ENCODE data around the gene KRTAP10-6. TPM values are rescaled to one million over a fixed set of nuclear protein-coding genes. Genes with fewer than 3 reads are reported as not detected.

The KRTAP10-6 gene
- total and polyA plus RNA-seq, 2 experiments from 2014 or later: not detected

DNA sequence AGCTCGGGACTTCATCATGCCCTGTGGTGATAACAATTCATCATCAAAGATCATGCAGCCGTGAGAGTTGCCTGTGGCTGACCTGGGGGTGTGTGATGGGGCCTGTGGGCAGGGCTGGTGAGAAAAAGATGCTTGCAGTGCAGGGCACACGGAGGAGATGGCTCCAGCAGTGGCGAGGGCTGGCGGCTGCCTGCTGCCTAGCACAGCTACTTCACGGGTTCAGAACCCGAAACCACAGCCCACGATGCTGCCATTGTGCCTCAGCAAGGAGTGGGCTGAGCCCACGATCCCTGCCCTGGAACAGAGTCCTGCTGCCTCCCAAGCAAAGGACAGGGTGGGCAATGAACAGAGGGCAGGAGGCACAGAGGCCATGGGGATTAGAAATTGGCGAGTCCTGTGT is 34.0 kb upstream of the KRTAP10-6 start:
- Histone ChIP-seq H3K9ac (no peak overlapping the region), H3F3A (ENCODE audit: insufficient read depth) (no peaks in the 10 kb centered on the region), H3K4me3 (no peak overlapping the region), H3K4me2 (ENCODE audit: unreplicated experiment) (no peak overlapping the region), H2AFZ (no peak overlapping the region), H4K20me1 (ENCODE audit: insufficient read depth) (no peaks in the 10 kb centered on the region), H3K36me3 (ENCODE audit: low read depth) (no peaks in the 10 kb centered on the region), H3K79me2 (ENCODE audit: insufficient read depth) (no peaks in the 10 kb centered on the region), H3K9me2 (ENCODE audit: insufficient read depth) (no peaks in the 10 kb centered on the region), H3K9me3 (ENCODE audit: low read depth) (no peaks in the 10 kb centered on the region), H3K4me1 (ENCODE audit: insufficient read depth) (no peaks in the 10 kb centered on the region), H3K27me3 (replicated peaks; ENCODE audit: insufficient read depth) (no peaks in the 10 kb centered on the region), H3K27ac (no peak overlapping the region)
- in situ Hi-C loops (cut with MboI): no loop called here
- no peak for TF ChIP-seq EZH2phosphoT487 (IDR thresholded peaks at IDR 0.05; ENCODE audit: insufficient read depth, low read depth)
- WGBS, 2 experiments (ENCODE audit: low coverage in 1 of 2, low lambda C conversion rate in 2 of 2, missing lambda C conversion rate in 2 of 2): 46 to 52% methylated on average over 10 of the region's 10 CpGs
- DNase-seq: no peak

DNA sequence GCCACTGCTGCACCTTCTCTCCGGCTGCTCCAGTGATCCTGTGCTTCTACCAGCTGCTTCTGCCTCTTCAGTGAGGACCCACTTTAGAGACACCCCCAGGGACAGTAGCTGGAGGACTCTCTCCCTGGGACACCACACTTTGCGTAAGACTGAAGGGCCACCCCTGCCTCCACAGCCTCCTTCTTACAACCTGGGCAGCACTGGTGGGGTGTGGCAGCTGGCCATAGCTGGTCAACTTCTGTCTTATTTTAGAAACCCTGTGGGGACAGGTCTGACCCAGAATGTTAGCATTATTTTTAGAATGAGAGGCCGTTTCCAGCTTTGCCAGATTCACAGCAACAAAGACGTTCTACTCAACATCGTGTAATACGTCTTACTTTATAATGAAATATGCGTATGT is 33.5 kb upstream of the KRTAP10-6 start:
- no peaks in the 10 kb centered on the region for H3K27me3 ChIP-seq (replicated peaks; ENCODE audit: insufficient read depth)
- H3K4me1 ChIP-seq (ENCODE audit: insufficient read depth): no peaks in the 10 kb centered on the region
- TF ChIP-seq EZH2phosphoT487 (IDR thresholded peaks at IDR 0.05; ENCODE audit: insufficient read depth, low read depth): no peak
- no peak for TF ChIP-seq EZH2 (IDR thresholded peaks at IDR 0.05; ENCODE audit: insufficient read depth, poor library complexity, severe bottlenecking)
- no peak overlapping the region for H3K9ac ChIP-seq
- in situ Hi-C loops (cut with MboI): no loop called here
- H3K4me3 ChIP-seq: no peak overlapping the region
- DNase-seq: no peak
- H3K36me3 ChIP-seq (ENCODE audit: low read depth): no peaks in the 10 kb centered on the region
- WGBS, 2 experiments (ENCODE audit: low coverage in 1 of 2, low lambda C conversion rate in 2 of 2, missing lambda C conversion rate in 2 of 2): 64 to 65% methylated on average over 7 of the region's 7 CpGs
- no peak overlapping the region for H2AFZ ChIP-seq
- H3F3A ChIP-seq (ENCODE audit: insufficient read depth): no peaks in the 10 kb centered on the region
- no peaks in the 10 kb centered on the region for H3K9me3 ChIP-seq (ENCODE audit: low read depth)
- H3K27ac ChIP-seq: no peak overlapping the region
- H3K9me2 ChIP-seq (ENCODE audit: insufficient read depth): no peaks in the 10 kb centered on the region
- no peaks in the 10 kb centered on the region for H4K20me1 ChIP-seq (ENCODE audit: insufficient read depth)
- H3K4me2 ChIP-seq (ENCODE audit: unreplicated experiment): no peak overlapping the region
- no peaks in the 10 kb centered on the region for H3K79me2 ChIP-seq (ENCODE audit: insufficient read depth)

GRCh38 chr21:44623575-44623974 is 31.3 kb upstream of the KRTAP10-6 start:
- no peak overlapping the region for H3K27ac ChIP-seq
- in situ Hi-C loops (cut with MboI): no loop called here
- no peaks in the 10 kb centered on the region for H3K79me2 ChIP-seq (ENCODE audit: insufficient read depth)
- H4K20me1 ChIP-seq (ENCODE audit: insufficient read depth): no peaks in the 10 kb centered on the region
- no peaks in the 10 kb centered on the region for H3K9me3 ChIP-seq (ENCODE audit: low read depth)
- no peak for DNase-seq
- no peaks in the 10 kb centered on the region for H3K4me1 ChIP-seq (ENCODE audit: insufficient read depth)
- H3F3A ChIP-seq (ENCODE audit: insufficient read depth): no peaks in the 10 kb centered on the region
- no peaks in the 10 kb centered on the region for H3K9me2 ChIP-seq (ENCODE audit: insufficient read depth)
- H3K4me2 ChIP-seq (ENCODE audit: unreplicated experiment): no peak overlapping the region
- no peak overlapping the region for H3K9ac ChIP-seq
- H3K4me3 ChIP-seq: no peak overlapping the region
- H3K27me3 ChIP-seq (replicated peaks; ENCODE audit: insufficient read depth): no peaks in the 10 kb centered on the region
- no peaks in the 10 kb centered on the region for H3K36me3 ChIP-seq (ENCODE audit: low read depth)
- H2AFZ ChIP-seq: no peak overlapping the region
- no peak for TF ChIP-seq EZH2phosphoT487 (IDR thresholded peaks at IDR 0.05; ENCODE audit: insufficient read depth, low read depth)
- no peak for TF ChIP-seq EZH2 (IDR thresholded peaks at IDR 0.05; ENCODE audit: insufficient read depth, poor library complexity, severe bottlenecking)

DNA sequence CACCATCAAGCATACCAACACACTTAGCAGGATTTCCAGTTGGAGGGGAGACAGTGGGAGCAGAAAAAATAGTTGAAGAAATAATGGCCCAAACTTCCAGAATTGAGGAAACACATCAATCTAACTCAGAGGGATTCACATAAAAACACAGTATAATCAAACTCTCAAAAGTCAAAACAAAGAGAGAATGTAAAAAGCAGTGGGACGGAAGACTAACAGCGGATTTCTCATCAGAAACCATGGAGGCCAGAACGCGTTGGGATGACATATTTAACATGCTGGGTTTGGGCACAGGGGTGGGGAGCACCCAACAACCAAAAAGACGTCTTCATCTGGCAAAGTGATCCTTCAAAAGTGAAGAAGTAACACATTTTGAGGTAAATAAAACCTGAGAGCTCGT is 27.6 kb upstream of the KRTAP10-6 start:
- no peaks in the 10 kb centered on the region; the same call in 1 of the 2 replicates for H3K27me3 ChIP-seq (replicated peaks; ENCODE audit: insufficient read depth)
- H3K4me2 ChIP-seq (ENCODE audit: unreplicated experiment): no peak overlapping the region
- no peak overlapping the region for H3K4me3 ChIP-seq
- no peaks in the 10 kb centered on the region for H4K20me1 ChIP-seq (ENCODE audit: insufficient read depth)
- H3K4me1 ChIP-seq (ENCODE audit: insufficient read depth): no peaks in the 10 kb centered on the region
- WGBS, 2 experiments (ENCODE audit: low coverage in 1 of 2, low lambda C conversion rate in 2 of 2, missing lambda C conversion rate in 2 of 2): 32 to 39% methylated on average over 6 of the region's 6 CpGs
- no peak overlapping the region for H3K27ac ChIP-seq
- H3K9ac ChIP-seq: no peak overlapping the region
- no peaks in the 10 kb centered on the region for H3F3A ChIP-seq (ENCODE audit: insufficient read depth)
- in situ Hi-C loops (cut with MboI): no loop called here
- H3K9me2 ChIP-seq (ENCODE audit: insufficient read depth): no peaks in the 10 kb centered on the region
- TF ChIP-seq EZH2 (IDR thresholded peaks at IDR 0.05; ENCODE audit: insufficient read depth, poor library complexity, severe bottlenecking) (no peak), EZH2phosphoT487 (IDR thresholded peaks at IDR 0.05; ENCODE audit: insufficient read depth, low read depth) (no peak)
- no peak overlapping the region for H2AFZ ChIP-seq
- H3K9me3 ChIP-seq (ENCODE audit: low read depth): no peaks in the 10 kb centered on the region
- no peaks in the 10 kb centered on the region for H3K79me2 ChIP-seq (ENCODE audit: insufficient read depth)
- DNase-seq: no peak
- H3K36me3 ChIP-seq (ENCODE audit: low read depth): no peaks in the 10 kb centered on the region

DNA sequence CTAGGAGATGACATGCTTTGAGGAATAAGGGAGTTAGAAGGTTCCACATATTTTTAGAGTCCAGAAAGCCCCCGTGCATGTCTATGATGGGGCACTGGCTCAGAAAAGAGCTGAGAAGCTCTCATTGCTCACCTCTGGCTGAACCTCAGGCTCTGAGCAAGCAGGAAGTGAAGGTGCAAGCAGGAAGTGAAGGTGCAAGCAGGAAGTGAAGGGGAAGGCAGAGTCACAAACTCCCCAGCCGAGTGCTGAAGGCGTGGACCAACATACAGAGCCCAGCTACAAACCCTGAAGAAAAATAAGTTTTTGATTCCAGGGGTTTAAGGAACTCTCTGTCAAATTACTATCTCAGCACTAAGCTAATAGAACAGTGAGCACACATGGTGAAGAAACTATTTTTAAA is 26.6 kb upstream of the KRTAP10-6 start:
- Histone ChIP-seq H3K4me1 (ENCODE audit: insufficient read depth) (no peaks in the 10 kb centered on the region), H3F3A (ENCODE audit: insufficient read depth) (no peaks in the 10 kb centered on the region), H3K9me3 (ENCODE audit: low read depth) (no peaks in the 10 kb centered on the region), H3K27me3 (replicated peaks; ENCODE audit: insufficient read depth) (no peaks in the 10 kb centered on the region; the same call in 1 of the 2 replicates), H2AFZ (no peak overlapping the region), H3K36me3 (ENCODE audit: low read depth) (no peaks in the 10 kb centered on the region), H3K9me2 (ENCODE audit: insufficient read depth) (no peaks in the 10 kb centered on the region), H4K20me1 (ENCODE audit: insufficient read depth) (no peaks in the 10 kb centered on the region), H3K4me3 (no peak overlapping the region), H3K9ac (no peak overlapping the region), H3K79me2 (ENCODE audit: insufficient read depth) (no peaks in the 10 kb centered on the region), H3K27ac (no peak overlapping the region), H3K4me2 (ENCODE audit: unreplicated experiment) (no peak overlapping the region)
- TF ChIP-seq EZH2 (IDR thresholded peaks at IDR 0.05; ENCODE audit: insufficient read depth, poor library complexity, severe bottlenecking): no peak
- DNase-seq: no peak
- 36 to 45% methylated on average over 3 of the region's 3 CpGs for WGBS, 2 experiments (ENCODE audit: low coverage in 1 of 2, low lambda C conversion rate in 2 of 2, missing lambda C conversion rate in 2 of 2)
- in situ Hi-C loops (cut with MboI): no loop called here
